HG03045 (cell line): ENCODE data around the gene KCNK15.

Experiments
- ATAC-seq: cut with Tn5 transposase; IDR thresholded peaks from one replicate; pipeline ENCODE4 v1.9.1; 2021; ENCODE audit warnings: mild to moderate bottlenecking, moderate library complexity; ENCODE audit not compliant: unreplicated experiment

KCNK15 gene

GRCh38 chr20:44784688-44785087, 39.0 kb downstream of the KCNK15 start:
- ATAC-seq, result no peak

GRCh38 chr20:44785768-44786167, 40.1 kb downstream of the KCNK15 start:
- ATAC-seq, result no peak

DNA sequence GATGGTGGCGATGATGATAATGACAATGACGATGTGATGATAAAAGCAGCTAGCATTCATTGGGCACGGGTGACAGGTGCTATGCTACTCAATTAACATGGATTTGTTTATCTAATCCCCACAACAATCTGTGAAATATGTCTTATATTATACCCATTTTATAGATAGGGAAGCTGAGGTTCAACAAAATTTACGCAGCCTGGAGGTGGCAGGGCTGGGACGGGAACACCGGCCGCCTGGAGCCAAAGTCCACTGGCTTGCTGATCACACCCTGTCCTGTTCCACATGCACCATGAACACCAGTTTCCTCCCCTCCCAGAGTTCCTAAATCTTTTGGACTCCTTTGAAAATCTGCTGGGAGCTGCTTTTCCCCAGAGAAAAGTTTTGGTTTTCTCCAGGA, 41.6 kb downstream of the KCNK15 start:
- no peak for ATAC-seq

GRCh38 chr20:44788706-44789456, 43.2 kb downstream of the KCNK15 start:
- ATAC-seq, result no peak

GRCh38 chr20:44790638-44791393, 45.2 kb downstream of the KCNK15 start:
- ATAC-seq, result no peak

DNA sequence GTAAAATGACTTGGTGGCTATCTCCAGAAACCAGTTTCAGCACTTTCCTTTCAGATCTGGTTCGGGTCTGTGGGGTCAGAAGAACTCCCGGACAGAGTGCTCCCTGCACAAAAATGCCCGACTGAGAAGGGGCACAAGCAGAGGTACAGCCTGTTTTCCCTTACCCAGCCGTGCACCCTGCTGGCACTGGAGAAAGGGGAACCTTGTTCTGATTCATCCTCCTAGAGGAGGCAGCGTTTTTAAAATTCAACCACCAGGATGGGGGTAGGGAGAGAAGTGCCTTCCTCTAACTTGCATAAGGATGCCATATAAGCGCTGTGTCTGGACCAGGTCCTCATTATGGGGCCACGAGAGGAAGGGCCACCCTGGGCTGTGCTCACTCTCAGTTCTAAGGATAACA, 47.1 kb downstream of the KCNK15 start:
- ATAC-seq, result no peak

GRCh38 chr20:44795836-44796235, 50.2 kb downstream of the KCNK15 start:
- no peak for ATAC-seq

DNA sequence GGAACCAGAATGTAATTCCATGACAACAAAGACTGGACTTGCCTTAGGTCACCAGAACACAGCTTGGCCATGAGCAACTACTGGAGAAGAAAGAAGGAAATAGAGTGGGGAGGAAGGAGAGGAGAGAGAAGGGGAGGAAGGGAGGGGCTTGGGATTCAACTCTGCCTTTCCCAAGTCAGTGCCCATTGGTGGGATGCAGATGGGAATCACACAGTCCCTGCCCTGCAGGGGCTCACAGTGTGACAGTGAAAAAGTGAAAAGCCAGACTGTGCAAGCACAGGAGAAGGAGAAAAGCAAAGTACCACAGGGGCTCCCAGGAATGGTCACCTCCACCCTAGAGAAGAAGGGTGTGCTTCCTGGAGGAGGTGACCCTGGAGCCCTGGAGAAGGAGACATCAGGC, 50.6 kb downstream of the KCNK15 start:
- no peak for ATAC-seq

- ATAC-seq, result no peak
Measured at GRCh38 chr20:44796758-44797457, 51.2 kb downstream of the KCNK15 start.

DNA sequence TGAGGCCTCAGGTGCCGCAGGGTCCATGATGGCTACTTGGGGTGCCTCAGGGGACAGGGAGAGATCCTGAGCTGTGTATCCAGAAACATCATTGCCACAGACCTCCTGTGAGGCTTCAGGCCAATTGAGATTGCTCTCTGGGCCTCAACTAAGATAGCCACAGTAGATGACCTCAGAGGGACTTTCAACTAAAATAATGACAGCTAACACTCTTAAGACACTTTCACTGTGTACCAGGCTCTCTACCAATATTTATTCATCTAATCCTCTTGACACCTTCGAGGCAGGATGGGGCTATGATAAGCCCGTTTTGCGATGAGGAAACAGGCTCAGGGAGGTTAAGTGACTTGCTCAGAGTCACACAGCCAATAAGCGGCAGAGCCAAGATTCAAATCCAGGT, 54.0 kb downstream of the KCNK15 start:
- ATAC-seq, result no peak

DNA sequence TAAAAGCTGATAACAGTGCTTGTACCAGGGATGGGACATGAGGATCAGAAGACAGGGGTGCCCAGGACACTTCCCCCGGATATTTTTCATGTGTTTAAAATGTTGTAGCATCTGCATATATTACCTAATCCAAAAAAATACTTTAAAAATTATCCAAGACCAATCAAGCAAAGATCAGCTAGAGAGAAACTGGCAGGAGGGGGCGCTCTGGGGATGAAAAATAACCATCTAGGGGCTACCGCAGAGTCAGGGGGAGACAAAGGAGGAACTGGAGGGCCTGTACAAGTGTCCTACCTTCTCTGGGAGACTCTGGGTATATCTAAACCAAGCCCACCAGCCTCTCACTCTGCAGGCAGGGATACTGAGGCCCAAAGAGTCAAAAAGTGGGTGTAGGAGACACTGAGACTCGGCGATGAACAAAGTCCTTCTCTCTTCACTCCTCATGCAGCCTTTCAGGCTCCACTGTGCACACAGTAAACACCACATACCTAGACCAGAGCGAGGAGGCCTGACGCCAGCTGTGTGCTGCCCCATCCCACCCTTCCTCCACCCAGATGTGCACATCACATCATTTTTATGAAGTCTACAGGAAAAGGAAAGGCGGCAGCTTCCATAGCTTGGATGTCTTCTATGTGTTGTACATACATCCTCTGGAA, 54.9 kb downstream of the KCNK15 start:
- ATAC-seq, result no peak
